Activated effector memory CD4-positive, alpha-beta T cell treated with Interleukin-2 at 50 U/mL for 16 hours (primary cell): ENCODE results near the gene TP53RK.
A peak's percentile ranks its signal among the peaks of the same experiment; 100 is the strongest.

ENCODE experiments used
- DNase-seq: peaks from one replicate; pipeline ENCODE4 v3.0.0-alpha.2; 2020

The TP53RK gene

DNA sequence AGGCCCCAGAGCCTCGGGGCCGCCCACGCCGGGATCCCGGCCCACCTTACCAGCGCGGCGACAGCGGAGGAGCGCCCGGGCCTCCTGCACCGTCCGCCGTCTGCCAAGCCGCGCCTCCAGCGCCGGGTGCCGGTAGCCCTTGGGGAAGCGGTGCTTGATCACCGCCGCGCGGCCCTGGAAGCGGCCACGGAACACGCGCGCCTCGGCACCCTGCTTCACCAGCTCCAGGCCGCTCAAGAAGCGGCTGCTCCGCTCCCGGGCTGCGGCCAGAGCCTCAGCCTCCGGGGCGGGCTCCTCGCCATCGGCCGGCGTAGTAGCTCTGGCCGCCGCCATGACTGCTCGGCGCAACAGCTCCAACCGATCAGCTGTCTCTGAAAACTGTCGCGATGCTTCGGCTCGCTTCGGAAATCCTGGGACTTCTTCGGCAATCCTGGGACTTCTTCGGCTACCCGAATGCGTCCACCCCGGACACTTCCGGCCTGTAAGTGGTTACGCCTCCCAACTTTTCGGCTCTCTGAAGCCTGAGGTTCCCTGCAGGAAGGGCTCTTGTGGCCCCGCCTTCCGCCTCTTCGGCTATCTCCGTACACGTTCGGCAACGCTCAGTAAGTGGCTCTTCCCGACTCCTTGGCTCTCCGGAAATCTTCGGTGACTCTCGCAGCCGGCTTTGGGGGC lies at the start of gene TP53RK:
TSS of gene TP53RK (minus strand) at position 363 of the 672 bp plus-strand sequence. CDS start at position 333, 30 bp downstream.
- peak; percentile 93 for DNase-seq

DNA sequence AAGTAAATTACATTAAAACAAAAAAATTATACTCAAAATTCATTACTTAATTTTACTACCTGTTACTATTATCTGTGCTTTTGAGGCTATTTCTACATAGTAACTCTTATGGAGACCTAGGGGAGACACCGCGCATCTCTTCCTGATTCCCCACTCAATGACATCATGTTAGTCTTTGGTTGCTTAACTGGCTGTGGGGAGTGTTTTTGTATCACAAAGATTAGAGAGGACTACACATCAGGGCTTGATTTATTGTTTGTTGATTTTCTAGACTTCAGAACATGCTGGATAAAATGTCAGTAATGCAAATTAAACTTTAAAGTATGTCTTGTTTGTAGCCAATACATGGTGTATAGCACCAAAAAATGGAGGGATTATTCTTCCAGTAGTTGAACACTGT lies 46.2 kb upstream of the TP53RK start:
- no peak for DNase-seq

DNA sequence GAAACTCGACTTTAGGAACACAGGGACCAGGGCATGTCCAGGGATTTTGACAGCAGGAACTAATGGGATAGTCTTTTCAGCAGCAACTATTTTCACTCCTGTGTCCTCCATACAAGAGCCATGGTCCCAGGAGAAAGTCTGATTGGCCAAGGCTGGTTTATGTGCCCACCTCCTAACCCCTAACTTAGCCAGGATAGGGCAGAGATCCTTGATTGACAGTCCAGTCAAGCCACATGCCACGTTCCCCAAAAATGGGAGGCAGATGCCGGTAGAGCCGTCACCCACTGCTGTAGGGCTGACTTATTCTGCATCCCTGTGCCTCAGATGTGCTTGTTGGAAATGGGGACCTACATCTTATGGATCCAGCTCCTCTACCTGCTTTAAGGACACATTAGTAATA lies 42.5 kb upstream of the TP53RK start:
- no peak for DNase-seq

DNA sequence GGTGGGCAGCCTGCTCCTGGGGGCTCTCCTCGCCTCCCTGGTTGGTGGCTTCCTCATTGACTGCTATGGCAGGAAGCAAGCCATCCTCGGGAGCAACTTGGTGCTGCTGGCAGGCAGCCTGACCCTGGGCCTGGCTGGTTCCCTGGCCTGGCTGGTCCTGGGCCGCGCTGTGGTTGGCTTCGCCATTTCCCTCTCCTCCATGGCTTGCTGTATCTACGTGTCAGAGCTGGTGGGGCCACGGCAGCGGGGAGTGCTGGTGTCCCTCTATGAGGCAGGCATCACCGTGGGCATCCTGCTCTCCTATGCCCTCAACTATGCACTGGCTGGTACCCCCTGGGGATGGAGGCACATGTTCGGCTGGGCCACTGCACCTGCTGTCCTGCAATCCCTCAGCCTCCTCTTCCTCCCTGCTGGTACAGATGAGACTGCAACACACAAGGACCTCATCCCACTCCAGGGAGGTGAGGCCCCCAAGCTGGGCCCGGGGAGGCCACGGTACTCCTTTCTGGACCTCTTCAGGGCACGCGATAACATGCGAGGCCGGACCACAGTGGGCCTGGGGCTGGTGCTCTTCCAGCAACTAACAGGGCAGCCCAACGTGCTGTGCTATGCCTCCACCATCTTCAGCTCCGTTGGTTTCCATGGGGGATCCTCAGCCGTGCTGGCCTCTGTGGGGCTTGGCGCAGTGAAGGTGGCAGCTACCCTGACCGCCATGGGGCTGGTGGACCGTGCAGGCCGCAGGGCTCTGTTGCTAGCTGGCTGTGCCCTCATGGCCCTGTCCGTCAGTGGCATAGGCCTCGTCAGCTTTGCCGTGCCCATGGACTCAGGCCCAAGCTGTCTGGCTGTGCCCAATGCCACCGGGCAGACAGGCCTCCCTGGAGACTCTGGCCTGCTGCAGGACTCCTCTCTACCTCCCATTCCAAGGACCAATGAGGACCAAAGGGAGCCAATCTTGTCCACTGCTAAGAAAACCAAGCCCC lies 36.2 kb upstream of the TP53RK start:
- DNase-seq: no peak

DNA sequence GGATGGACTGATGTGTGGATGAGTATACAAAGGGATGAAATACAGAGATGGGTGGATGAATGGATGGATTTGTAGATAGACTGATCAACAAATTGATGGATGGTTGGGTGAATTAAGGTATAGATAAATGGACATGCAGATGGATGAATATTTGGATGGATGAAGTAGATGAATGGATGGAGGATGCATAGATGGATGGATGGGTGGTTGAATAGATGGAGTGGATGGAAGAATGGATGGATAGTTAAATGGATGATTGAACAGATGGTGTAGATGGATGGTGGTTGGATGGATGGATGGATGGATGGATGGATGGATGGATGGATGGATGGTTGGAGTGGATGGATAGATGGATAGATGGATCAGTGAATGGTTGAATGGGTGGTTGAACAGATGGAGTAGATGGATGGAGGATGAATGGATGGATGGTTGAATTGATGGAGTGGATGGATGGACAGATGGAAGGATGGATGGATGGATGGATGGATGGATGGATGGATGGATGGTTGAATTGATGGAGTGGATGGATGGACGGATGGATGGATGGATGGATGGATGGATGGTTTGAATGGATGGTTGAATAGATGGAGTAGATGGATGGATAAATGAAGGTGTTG lies 35.2 kb upstream of the TP53RK start:
- DNase-seq: no peak

DNA sequence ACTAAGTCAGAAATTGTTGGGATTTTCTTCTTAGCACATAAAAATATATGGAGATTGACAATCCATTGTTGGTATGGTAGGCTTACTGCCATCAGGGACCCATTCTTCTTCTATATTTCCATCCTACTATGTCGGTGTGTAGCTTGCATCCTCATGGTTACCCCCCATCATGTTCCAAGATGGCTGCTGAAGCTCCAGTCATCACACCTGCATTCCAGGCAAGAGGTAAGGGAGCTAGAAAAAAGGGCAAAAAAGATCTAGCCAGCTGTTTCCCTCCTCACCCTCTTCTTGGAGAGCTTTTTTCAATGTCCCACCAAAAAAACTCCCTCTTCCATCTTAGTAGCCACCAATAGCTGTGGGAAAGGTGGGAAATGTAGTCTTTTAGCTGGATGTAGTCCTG lies 33.8 kb upstream of the TP53RK start:
- no peak for DNase-seq

GRCh38 chr20:46722450-46722849 lies 33.2 kb upstream of the TP53RK start:
- DNase-seq: no peak

GRCh38 chr20:46721476-46721875 lies 32.2 kb upstream of the TP53RK start:
- DNase-seq: no peak

- DNase-seq: no peak
These were observed 31.7 kb upstream of the TP53RK start for GRCh38 chr20:46720776-46721425.

GRCh38 chr20:46720019-46720418 lies 30.8 kb upstream of the TP53RK start:
- no peak for DNase-seq

- DNase-seq: no peak
These were observed 28.7 kb upstream of the TP53RK start for GRCh38 chr20:46717818-46718541.

GRCh38 chr20:46715292-46715756 lies 26.1 kb upstream of the TP53RK start:
- no peak for DNase-seq

GRCh38 chr20:46713957-46714834 lies 25.0 kb upstream of the TP53RK start:
- no peak for DNase-seq

DNA sequence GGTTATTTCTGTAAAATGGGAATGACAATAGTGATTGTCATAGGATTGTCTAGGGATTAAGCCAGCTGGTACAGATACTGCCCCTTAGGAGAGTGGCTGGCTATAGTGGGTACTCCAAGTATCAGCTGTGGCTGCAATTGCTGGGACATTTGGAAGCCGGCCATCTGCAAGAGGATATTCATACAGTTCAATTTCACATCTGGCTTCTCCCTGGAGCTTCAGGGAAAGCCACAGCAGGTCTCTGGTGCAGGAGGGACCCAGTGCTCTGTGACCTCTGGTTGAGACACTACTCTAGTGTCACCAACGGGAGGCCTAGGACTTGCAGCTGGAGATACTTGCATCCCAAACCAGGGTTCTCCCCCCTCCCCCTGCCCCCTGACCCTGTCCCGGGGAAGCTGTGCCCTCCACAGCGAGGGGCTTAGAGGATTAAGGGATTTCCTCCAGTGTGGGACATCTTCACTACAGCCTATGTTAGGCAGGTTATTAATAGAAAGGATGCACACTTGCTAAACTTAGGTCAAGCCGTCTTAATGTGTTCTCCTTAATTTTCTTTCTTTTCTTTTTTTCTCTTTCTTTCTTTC lies 22.9 kb upstream of the TP53RK start:
- DNase-seq: no peak

- DNase-seq: no peak
These were observed 21.1 kb upstream of the TP53RK start for GRCh38 chr20:46710153-46710913.

- DNase-seq: no peak
These were observed 20.4 kb upstream of the TP53RK start, which contains the start of gene SLC2A10 for GRCh38 chr20:46709459-46710152. TSS of gene SLC2A10 (plus strand) at chr20:46709649. CDS start at chr20:46709737, 88 bp downstream.

- DNase-seq: no peak
These were observed 19.8 kb upstream of the TP53RK start for GRCh38 chr20:46709055-46709458.

- DNase-seq: no peak
These were observed 19.1 kb upstream of the TP53RK start for GRCh38 chr20:46708172-46708860.

DNA sequence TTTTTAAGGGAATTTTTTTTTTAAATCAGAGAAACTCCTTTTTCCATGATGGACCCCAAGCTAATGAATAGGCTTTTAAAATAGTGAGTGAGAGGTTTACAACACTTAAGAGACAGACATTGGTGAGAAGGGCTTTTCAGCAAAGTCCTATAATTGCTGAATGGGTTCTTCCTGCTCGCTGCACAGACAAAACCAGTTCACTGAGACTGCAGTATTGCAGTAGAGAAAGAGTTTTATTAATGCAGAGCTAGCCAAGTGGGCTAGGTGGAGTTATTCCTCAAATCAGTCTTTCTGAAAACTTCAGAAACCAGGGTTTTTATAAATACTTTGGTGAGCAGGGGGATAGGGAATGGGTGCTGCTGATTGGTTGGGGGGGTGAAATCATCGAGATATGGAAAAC lies 17.0 kb upstream of the TP53RK start:
- DNase-seq: no peak
